Right renal pelvis (tissue), 4 donors: ENCODE results near the gene BIRC2. TPM values are rescaled to one million over a fixed set of nuclear protein-coding genes. Genes with fewer than 3 reads are reported as not detected.
A peak's percentile ranks its signal among the peaks of the same experiment; 100 is the strongest.
"Not testable (repeated sequence)": the region's sequence is repeated elsewhere in the genome, so short reads cannot be mapped to it uniquely, and the experiment has no call there.

Experiments used
- DNase-seq, 4 donors: peaks; one replicate each; pipeline ENCODE4 v3.0.0-alpha.2; 2013; ENCODE audit warnings: low read depth in 4 of 4, low spot score in 3 of 4, missing footprints in 1 of 4
- polyA plus RNA-seq, 4 donors: library from polyadenylated mRNA; unstranded; fragments of 120-200 nt; gene quantifications; one replicate each; pipeline ENCODE4 v1.2.1, GENCODE V29; 2013; ENCODE audit not compliant: insufficient read length in 4 of 4

BIRC2 gene
- polyA plus RNA-seq, 4 donors, result 79.8 to 102 (median 92.9) TPM

DNA sequence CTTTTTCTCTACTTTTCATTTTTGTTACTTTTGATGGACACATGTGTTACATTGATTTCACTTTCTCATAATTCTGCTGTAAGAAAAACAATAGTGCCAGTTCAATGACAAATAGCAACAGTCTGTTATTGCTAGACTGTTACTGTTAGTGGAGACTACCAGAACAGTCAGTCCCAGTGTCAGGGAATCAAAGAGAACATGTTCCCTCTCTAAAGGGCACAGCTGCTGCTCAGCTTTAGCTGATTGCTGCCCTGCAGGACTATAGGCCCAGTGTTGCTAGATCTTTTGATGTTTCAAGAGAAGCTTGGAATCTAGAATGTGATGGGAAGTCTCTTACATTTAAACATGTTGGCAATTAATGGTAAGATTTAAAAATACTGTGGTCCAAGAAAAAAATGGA is 26.3 kb upstream of the BIRC2 start:
- no peak for DNase-seq

GRCh38 chr11:102322560-102322959 is 24.5 kb upstream of the BIRC2 start:
- DNase-seq, result no peak

- no peak for DNase-seq
These were observed 23.3 kb upstream of the BIRC2 start for GRCh38 chr11:102323542-102324251.

DNA sequence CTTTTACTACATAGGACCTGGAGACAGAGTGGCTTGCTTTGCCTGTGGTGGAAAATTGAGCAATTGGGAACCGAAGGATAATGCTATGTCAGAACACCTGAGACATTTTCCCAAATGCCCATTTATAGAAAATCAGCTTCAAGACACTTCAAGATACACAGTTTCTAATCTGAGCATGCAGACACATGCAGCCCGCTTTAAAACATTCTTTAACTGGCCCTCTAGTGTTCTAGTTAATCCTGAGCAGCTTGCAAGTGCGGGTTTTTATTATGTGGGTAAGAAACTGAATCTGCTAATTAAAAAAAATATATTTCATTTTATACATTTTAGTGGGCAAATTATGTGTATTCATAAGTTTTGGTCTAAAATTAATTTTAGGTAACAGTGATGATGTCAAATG is 21.9 kb upstream of the BIRC2 start:
- no peak for DNase-seq

GRCh38 chr11:102328748-102329147 is 18.3 kb upstream of the BIRC2 start:
- DNase-seq, result no peak

GRCh38 chr11:102330231-102330630 is 16.8 kb upstream of the BIRC2 start:
- no peak for DNase-seq

DNA sequence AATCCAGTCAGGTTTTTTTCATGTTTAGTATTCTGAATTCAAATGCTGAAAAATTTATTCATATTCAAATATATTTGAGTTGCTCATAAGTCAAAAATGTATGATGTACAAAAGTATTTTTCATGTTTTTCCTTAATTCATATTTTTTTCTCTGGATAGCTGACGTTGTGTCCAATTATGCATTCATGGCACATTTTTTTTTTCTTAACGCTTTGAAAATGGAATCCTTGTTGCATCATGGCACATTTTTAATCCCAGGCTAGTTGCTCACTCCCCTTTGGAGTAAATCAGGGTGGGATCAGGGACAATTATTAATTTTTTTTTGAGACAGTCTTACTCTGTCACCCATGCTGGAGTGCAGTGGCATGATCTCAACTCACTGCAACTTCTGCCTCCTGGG is 15.7 kb upstream of the BIRC2 start:
- no peak for DNase-seq

- no peak for DNase-seq
These were observed 14.4 kb upstream of the BIRC2 start for GRCh38 chr11:102332611-102332994.

DNA sequence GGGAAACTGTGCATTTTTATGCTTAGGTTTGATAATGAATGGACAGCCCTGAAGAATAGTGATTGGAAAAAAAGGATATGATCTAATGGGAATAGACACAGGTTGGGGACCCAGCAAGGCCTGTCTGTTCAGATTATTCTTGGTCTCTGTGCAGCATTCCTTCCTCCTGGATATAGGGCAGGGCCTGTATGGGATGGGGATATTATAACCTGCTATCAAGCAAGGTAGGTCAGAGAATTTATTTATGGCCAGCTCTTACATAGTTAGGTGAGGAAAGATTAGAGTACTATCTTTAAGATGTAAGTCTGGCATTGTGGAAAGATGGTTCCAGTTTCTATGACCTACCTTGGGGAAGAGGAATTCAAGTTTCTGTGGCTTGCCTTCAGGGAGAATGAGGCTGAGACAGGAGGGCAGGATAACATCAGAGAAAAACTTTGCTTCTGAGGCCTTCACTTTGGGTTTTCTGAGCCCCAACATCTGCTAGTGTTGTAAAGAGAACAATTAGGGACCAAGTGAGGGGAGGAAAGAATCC is 8.5 kb upstream of the BIRC2 start:
- DNase-seq, result no peak

DNA sequence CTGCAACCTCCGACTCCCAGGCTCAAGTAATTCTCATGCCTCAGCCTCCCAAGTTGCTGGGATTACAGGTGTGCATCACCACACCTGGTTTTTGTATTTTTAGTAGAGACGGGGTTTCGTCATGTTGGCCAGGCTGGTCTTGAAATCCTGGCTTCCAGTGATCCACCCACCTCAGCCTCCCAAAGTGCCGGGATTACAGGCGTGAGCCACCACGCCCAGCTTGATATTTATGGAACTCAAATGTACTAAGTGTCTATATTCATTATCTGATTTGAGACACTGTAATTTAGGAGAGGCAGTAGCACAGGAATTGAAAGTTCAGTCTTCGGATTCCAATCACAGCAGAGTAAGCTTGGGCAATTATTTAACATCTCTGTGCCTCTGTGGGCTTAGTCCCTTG is 5.7 kb upstream of the BIRC2 start:
- DNase-seq, result not testable (repeated sequence)

DNA sequence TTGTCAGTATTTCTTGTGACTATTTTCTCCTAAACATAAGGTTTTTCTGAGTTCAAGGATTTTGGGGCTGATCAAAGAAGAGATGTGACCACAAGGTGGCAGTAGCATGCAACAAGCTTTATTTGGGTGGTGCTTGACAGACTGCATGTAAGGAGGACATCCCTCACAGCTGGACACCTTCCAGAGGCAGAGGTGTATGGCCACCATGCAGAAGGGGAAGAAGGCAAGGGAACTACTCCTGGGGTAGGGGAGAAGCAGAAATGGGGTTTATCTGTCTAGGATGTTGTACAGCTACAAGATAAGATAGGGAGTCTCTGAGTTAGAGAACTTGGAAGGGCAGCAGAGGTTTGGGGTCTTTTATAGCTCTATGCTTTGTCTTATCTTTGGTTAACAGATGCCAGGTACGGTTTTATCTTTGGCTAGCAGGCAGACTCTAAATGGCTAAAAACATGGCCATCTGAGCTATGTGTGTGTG is 5.1 kb upstream of the BIRC2 start:
- DNase-seq, result peak; percentile 64 to 76 (median 70)

DNA sequence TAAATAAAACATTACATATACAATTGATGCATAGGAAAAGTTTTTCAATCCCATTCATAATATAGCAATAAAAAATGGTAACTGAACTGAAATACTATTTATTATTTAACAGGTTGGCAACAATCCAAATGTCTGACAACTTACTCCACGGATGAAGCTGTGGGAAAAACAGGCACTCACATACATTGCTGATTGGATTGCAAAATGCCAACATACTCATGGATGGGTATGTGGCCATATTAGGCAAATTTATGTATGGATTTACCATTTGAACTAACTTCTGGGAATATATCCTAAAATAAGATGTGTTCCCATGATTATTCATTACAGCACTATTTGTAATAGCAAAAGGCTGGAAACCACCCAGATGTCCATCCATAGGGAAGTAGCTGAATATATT is 3.2 kb upstream of the BIRC2 start:
- no peak for DNase-seq

DNA sequence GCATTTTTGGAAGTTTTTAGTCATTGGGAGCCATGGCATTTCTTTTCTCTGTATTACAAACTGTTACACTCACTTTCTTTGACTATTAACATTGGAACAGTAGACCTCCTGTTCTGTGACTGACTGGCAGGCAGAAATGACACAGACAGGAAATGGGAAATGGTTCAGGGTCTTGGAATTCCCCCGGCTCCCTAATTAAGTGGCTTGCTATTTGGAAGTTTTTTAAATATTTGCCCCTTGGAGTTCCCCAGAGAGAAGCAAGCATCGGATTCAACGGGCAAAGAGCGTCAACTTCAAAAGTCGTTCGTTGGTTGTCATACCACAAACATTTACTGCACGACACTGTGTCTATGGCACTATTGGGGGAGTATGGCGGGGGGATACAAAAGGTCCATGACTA is 1.1 kb upstream of the BIRC2 start:
- peak in 1 of 4 donors; percentile 4 for DNase-seq

GRCh38 chr11:102346456-102346747 is 612 bp upstream of the BIRC2 start:
- DNase-seq, result peak in 1 of 4 donors; percentile 38

GRCh38 chr11:102347462-102348370 is 702 bp downstream of the BIRC2 start:
- DNase-seq, result peak; percentile 28 to 47 (median 39)

GRCh38 chr11:102357116-102357515 is 10.1 kb downstream of the BIRC2 start:
- DNase-seq, result no peak

DNA sequence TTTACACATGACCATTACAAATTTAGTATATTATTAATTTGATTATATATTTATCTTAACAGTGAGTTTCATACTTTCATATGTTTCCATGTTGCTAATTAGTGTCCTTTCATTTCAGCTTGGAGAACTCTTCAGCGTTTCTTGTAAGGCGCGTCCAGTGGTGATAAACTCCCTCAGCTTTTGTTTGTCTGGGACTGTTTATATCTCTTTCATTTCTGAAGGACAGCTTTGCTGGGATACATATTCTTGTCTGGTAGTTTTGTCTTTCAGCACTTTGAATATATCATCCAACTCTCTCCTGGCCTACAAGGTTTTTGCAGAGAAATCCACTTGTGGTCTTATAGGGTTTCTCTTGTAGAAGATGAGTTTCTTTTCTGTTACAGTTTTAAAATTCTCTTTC is 12.4 kb downstream of the BIRC2 start:
- DNase-seq, result no peak

DNA sequence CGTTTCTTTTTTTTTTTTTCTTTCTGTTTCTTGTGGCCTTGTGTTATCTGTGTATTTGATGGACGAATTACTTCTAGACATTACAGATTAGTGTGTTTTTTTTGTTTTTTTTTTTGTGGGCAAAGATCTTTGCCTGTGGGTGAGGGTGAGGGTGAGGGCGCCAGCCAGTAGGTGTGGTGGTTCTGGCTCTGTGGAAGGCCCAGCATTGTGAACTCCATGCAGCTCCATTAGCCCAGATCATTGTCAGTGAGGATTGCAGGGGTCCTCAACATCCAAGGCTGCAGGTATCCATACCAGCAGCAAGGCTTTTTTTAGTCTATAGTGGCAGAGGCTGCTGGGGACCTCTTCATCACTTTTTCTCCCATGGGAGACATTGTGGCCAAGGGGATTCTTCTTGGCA is 13.7 kb downstream of the BIRC2 start:
- DNase-seq, result no peak

- DNase-seq, result no peak
These were observed 14.3 kb downstream of the BIRC2 start for GRCh38 chr11:102361086-102362031.

- DNase-seq, result no peak
These were observed 18.0 kb downstream of the BIRC2 start for GRCh38 chr11:102364991-102365390.

DNA sequence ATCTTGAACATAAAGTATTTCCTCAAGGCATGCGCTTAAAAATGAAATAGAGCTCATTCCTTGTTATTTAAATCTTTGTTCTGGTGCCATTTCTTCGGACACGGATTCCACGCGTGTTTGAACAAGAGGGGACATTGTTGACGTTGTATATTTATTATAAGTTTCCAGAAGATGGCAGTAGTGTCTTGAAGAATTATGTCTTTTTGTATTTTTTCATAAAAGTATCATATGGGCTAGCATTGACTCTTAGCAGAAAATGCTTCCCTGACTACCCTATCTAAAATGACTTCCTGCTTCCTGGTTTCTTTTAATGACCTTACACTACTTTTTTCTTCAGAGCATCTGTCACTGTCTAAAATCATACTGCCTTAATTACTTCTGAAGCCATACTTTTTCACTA is 20.4 kb downstream of the BIRC2 start:
- DNase-seq, result no peak
